NCI-H446 treated with DMSO at 0.1 percent for 48 hours (cell line): ENCODE results near the gene CSTB.

ENCODE experiments used
- DNase-seq: peaks from one replicate; lab custom pipeline; 2025; lab: John Stamatoyannopoulos, UW

CSTB gene

GRCh38 chr21:43731476-43731875 lies 44.6 kb downstream of the CSTB start:
- DNase-seq = no peak

- no peak for DNase-seq
Observed at GRCh38 chr21:43728467-43729390, 47.4 kb downstream of the CSTB start.

GRCh38 chr21:43728154-43728466 lies 48.0 kb downstream of the CSTB start:
- DNase-seq = no peak

GRCh38 chr21:43727519-43728153 lies 48.5 kb downstream of the CSTB start:
- no peak for DNase-seq

- no peak for DNase-seq
Observed at GRCh38 chr21:43726686-43727518, 49.2 kb downstream of the CSTB start.
